HCT116 (cell line): ENCODE data around the gene TEDC2. TPM values are rescaled to one million over a fixed set of nuclear protein-coding genes. Genes with fewer than 3 reads are reported as not detected.

Experiments used
- ATAC-seq: fragments of 200-7000 bp; cut with Tn5 transposase; 2 replicates; pipeline ENCODE4 v1.9.1; 2020; ENCODE audit warnings: mild to moderate bottlenecking, moderate library complexity
- BruUV-seq: library from RNA; stranded (reverse); fragments of 400-500 nt; replicated peaks from 2 replicates; lab custom pipeline; 2021; lab: Mats Ljungman, UMichigan
- CTCF ChIA-PET: fragments of 300-600 bp; sonication (Branson Sonifier 250); formaldehyde crosslinking; loops from one replicate; lab custom pipeline; 2021; ENCODE audit warnings: antibody characterized with exemption; lab: Charles Lee
- POLR2A ChIA-PET: fragments of 300-600, 350-600 bp; sonication (Branson Sonifier 250); formaldehyde crosslinking; loops from one replicate; lab custom pipeline; 2021; ENCODE audit warnings: antibody characterized with exemption; lab: Charles Lee
- RAD21 ChIA-PET, 2 experiments: fragments of 300-600 bp; sonication (Branson Sonifier 250); formaldehyde crosslinking; loops; one replicate each; lab custom pipeline; 2023; ENCODE audit warnings: low total read pairs in 2 of 2; ENCODE audit not compliant: uncharacterized antibody in 2 of 2, unreplicated experiment in 2 of 2, low non-redundant PET in 1 of 2; lab: Charles Lee
- DNase-seq: peaks from one replicate; pipeline ENCODE4 v3.0.0-alpha.2; 2010; ENCODE audit warnings: low read depth, low spot score
- H2AFZ ChIP-seq: fragments of 200-600 bp; shearing (Covaris generic), sonication (generic); 2 replicates; pipeline ENCODE4 v1.6.1; 2017; ENCODE audit warnings: low read depth, mixed run types, mixed read lengths, antibody characterized with exemption, low read length; ENCODE audit not compliant: poor library complexity, severe bottlenecking
- H3K27ac ChIP-seq: 2 replicates; pipeline ENCODE4 v1.5.1; 2012; ENCODE audit warnings: low read depth, low read length
- H3K27me3 ChIP-seq: fragments of 200-600 bp; sonication (generic); 2 replicates; pipeline ENCODE4 v1.6.1; 2016; ENCODE audit warnings: mixed run types, low read length, mixed read lengths; ENCODE audit not compliant: insufficient read depth
- H3K36me3 ChIP-seq, 2 experiments: fragments of 200-500 bp in 1 of 2; fragments of 200-600 bp in 1 of 2; sonication (Bioruptor generic) in 1 of 2; sonication (generic) in 1 of 2; 2 replicates each; pipeline versions ENCODE4 v1.5.1 to v1.6.1; 2014 to 2016; ENCODE audit warnings: low read length in 2 of 2, inconsistent platforms in 1 of 2, mixed read lengths in 1 of 2, mixed run types in 1 of 2; ENCODE audit not compliant: insufficient read depth in 2 of 2, control insufficient read depth in 1 of 2
- H3K4me1 ChIP-seq, 2 experiments: fragments of 200-600 bp in 1 of 2; sonication (generic) in 1 of 2; 2 replicates each; pipeline versions ENCODE4 v1.5.1 to v1.6.1; 2012 to 2017; ENCODE audit warnings: low read length in 2 of 2, inconsistent platforms in 1 of 2, mild to moderate bottlenecking in 1 of 2, mixed read lengths in 1 of 2, mixed run types in 1 of 2, moderate library complexity in 1 of 2; ENCODE audit not compliant: insufficient read depth in 2 of 2, control insufficient read depth in 1 of 2
- H3K4me2 ChIP-seq: fragments of 200-600 bp; sonication (generic); 2 replicates; pipeline ENCODE4 v1.6.1; 2017; ENCODE audit warnings: mixed run types, low read length, mixed read lengths
- H3K4me3 ChIP-seq, 2 experiments: fragments of 200-600 bp in 1 of 2; sonication (generic) in 1 of 2; replicated peaks in 1 of 2; 2 replicates each; pipeline ENCODE4 v1.5.1; 2011 to 2016; ENCODE audit warnings: low read length in 2 of 2, control low read depth in 1 of 2, low read depth in 1 of 2, mild to moderate bottlenecking in 1 of 2, mixed read lengths in 1 of 2, mixed run types in 1 of 2
- H3K79me2 ChIP-seq: fragments of 200-600 bp; sonication (generic); 2 replicates; pipeline ENCODE4 v1.6.1; 2017; ENCODE audit warnings: mild to moderate bottlenecking, mixed run types, low read length, moderate library complexity, mixed read lengths; ENCODE audit not compliant: insufficient read depth
- H3K9ac ChIP-seq: fragments of 200-600 bp; sonication (generic); 2 replicates; pipeline ENCODE4 v1.6.1; 2016; ENCODE audit warnings: low read length, mixed read lengths
- H3K9me2 ChIP-seq: fragments of 200-600 bp; sonication (generic), shearing (Covaris generic); 2 replicates; pipeline ENCODE4 v1.6.1; 2017; ENCODE audit warnings: mixed run types, mild to moderate bottlenecking, moderate library complexity; ENCODE audit not compliant: insufficient read depth
- H3K9me3 ChIP-seq, 2 experiments: fragments of 200-500 bp in 1 of 2; fragments of 200-600 bp in 1 of 2; sonication (Bioruptor generic) in 1 of 2; sonication (generic) in 1 of 2; 2 replicates each; pipeline ENCODE4 v1.6.1; 2014 to 2017; ENCODE audit warnings: low read length in 2 of 2, mixed read lengths in 2 of 2, inconsistent platforms in 1 of 2, low read depth in 1 of 2, mild to moderate bottlenecking in 1 of 2, mixed run types in 1 of 2, moderate library complexity in 1 of 2; ENCODE audit not compliant: control insufficient read depth in 1 of 2, insufficient read depth in 1 of 2
- H4K20me1 ChIP-seq: fragments of 200-600 bp; sonication (generic), shearing (Covaris generic); 2 replicates; pipeline ENCODE4 v1.6.1; 2017; ENCODE audit warnings: mixed run types, mild to moderate bottlenecking, moderate library complexity; ENCODE audit not compliant: insufficient read depth
- CBX3 ChIP-seq: IDR thresholded peaks from 2 replicates; pipeline ENCODE4 v1.6.1; 2012; ENCODE audit warnings: low read depth
- CEBPB ChIP-seq: IDR thresholded peaks from 2 replicates; pipeline ENCODE4 v1.6.1; 2012; ENCODE audit warnings: low read depth
- CTCF ChIP-seq, 3 experiments: fragments of 200-600 bp in 1 of 3; sonication (generic) in 1 of 3; IDR thresholded peaks in 2 of 3; conservative IDR thresholded peaks in 1 of 3; 2 replicates each; pipeline ENCODE4 v1.5.1; 2012 to 2017; ENCODE audit warnings: low read depth in 2 of 3, low read length in 2 of 3, antibody characterized with exemption in 1 of 3, borderline replicate concordance in 1 of 3, control low read depth in 1 of 3, mild to moderate bottlenecking in 1 of 3, mixed read lengths in 1 of 3, mixed run types in 1 of 3, moderate library complexity in 1 of 3; ENCODE audit not compliant: insufficient read depth in 1 of 3
- EZH2 ChIP-seq: fragments of 200-600 bp; sonication (generic); IDR thresholded peaks from 2 replicates; pipeline ENCODE4 v1.6.1; 2017; ENCODE audit warnings: antibody characterized with exemption, mixed run types
- EZH2phosphoT487 ChIP-seq: fragments of 200-600 bp; IDR thresholded peaks from 2 replicates; pipeline ENCODE4 v1.6.1; 2018; ENCODE audit warnings: antibody characterized with exemption, borderline replicate concordance
- FOSL1 ChIP-seq: IDR thresholded peaks from 2 replicates; pipeline ENCODE4 v1.6.1; 2012; ENCODE audit warnings: low read depth
- SIN3A ChIP-seq: IDR thresholded peaks from 2 replicates; pipeline ENCODE4 v1.6.1; 2012; ENCODE audit warnings: low read depth
- SP1 ChIP-seq: IDR thresholded peaks from 2 replicates; pipeline ENCODE4 v1.6.1; 2012; ENCODE audit warnings: low read depth
- ZNF274 ChIP-seq: fragments of 200-500 bp; sonication (Bioruptor generic); IDR thresholded peaks from 2 replicates; pipeline ENCODE4 v1.6.1; 2014; ENCODE audit warnings: mild to moderate bottlenecking, low read depth, low read length, inconsistent platforms
- intact Hi-C: fragments of 100-400 bp; cut with micrococcal nuclease; formaldehyde crosslinking; loops from 2 replicates; pipeline ENCODE4 v1.10.0; 2022
- total RNA-seq: library from RNA; stranded (reverse); gene quantifications from one replicate; pipeline ENCODE4 v1.2.1, GENCODE V29; 2021; ENCODE audit not compliant: unreplicated experiment
- TF ChIP-seq, protein P1 (sequence below): IDR thresholded peaks from 2 replicates; pipeline ENCODE4 v1.6.1; 2012

The TEDC2 gene
- total RNA-seq, 1 experiment from 2014 or later: 26.5 TPM

DNA sequence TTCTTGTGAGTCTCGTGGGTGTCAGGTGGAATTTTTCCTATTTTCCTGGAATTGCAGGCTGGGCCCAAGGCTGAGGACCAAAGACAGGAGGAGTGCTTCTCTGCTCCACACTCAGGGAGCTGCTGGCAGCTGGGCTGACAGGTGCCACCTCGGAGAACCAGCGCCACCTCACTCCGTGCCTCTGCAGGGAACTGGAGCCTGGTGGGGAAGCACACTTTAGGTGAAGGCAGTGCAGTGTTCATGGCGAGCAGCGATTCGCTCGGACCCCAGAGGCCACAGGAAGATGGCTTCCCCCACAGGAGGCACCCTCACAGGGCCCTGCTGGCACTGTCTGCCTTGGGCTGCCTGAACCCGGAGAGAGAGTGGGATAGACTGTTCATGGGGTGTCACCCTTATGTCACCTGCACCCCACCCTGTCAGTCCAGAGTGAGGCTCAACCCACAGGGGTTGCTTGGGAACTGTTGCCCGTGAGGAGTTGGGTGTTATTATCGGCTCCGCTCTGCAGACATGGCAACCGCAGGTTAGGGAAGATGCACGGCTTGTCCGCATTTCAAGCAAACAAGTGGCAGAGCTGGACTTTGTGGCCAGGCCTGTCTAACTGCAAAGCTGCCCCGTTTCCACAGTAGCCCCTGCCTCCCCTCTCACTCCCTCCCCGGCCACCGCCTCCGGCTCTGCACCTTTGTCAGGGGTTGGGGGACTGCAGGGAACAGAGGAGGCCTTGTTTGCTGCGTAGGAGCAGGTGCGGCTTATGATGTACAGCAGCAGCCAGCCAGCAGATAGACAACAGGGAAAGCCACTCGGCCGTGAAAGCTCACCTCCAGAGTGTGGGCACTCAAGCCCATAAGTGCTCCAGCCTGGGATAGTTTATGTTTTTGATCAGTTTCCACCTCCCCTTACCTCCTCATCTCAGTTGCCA is 30.5 kb downstream of the TEDC2 start (continued):
- no peak for TF ChIP-seq EZH2phosphoT487
- no peak for TF ChIP-seq FOSL1
- TF ChIP-seq CBX3: no peak
- TF ChIP-seq EZH2: no peak

- Histone ChIP-seq H3K27ac (no peak overlapping the region), H3K9me2 (no peaks in the 10 kb centered on the region), H3K4me2 (no peak overlapping the region), H3K27me3 (no peaks in the 10 kb centered on the region), H3K36me3 (no peaks in the 10 kb centered on the region; a peak in 1 of 4 replicates), H3K4me3 (no peak overlapping the region), H3K9me3 (no peaks in the 10 kb centered on the region), H3K9ac (no peak overlapping the region), H3K4me1 (no peaks in the 10 kb centered on the region), H3K79me2 (peaks cover 17% of the 10 kb centered on the region; the same call in 1 of the 2 replicates), H2AFZ (no peak overlapping the region), H4K20me1 (no peaks in the 10 kb centered on the region)
- DNase-seq: no peak
- ChIA-PET RAD21 (no interaction called here), CTCF (no interaction called here), POLR2A (no interaction called here)
- no peak for ATAC-seq
- BruUV-seq: no TSS peak
- TF ChIP-seq CBX3: no peak
- TF ChIP-seq SP1: no peak
- no peak for TF ChIP-seq CTCF (IDR thresholded peaks at IDR 0.05 in 2 of 3, conservative IDR thresholded peaks at IDR 0.05 in 1 of 3; ENCODE audit: borderline replicate concordance in 1 of 3, insufficient read depth in 1 of 3, low read depth in 2 of 3, low read length in 2 of 3)
- no peak for TF ChIP-seq FOSL1
- no peak for TF ChIP-seq ZNF274
- TF ChIP-seq, protein P1, sequence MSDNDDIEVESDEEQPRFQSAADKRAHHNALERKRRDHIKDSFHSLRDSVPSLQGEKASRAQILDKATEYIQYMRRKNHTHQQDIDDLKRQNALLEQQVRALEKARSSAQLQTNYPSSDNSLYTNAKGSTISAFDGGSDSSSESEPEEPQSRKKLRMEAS: no peak
- no peak for TF ChIP-seq SIN3A
- no peak for TF ChIP-seq CEBPB
- intact Hi-C loops: no loop called here
Measured at GRCh38 chr16:2492292-2492691, 32.4 kb downstream of the TEDC2 start.
